PC-9 (cell line): Measurements from ENCODE around the gene PDE3A.

ENCODE experiments used
- CTCF ChIP-seq: fragments of 200-600 bp; sonication (generic); conservative IDR thresholded peaks from 2 replicates; pipeline ENCODE4 v1.6.1; 2017; ENCODE audit warnings: mixed run types, antibody characterized with exemption, mild to moderate bottlenecking, moderate library complexity
- EZH2 ChIP-seq: fragments of 200-600 bp; sonication (generic); IDR thresholded peaks from 2 replicates; pipeline ENCODE4 v1.8.0; 2017; ENCODE audit warnings: antibody characterized with exemption, low read depth

DNA sequence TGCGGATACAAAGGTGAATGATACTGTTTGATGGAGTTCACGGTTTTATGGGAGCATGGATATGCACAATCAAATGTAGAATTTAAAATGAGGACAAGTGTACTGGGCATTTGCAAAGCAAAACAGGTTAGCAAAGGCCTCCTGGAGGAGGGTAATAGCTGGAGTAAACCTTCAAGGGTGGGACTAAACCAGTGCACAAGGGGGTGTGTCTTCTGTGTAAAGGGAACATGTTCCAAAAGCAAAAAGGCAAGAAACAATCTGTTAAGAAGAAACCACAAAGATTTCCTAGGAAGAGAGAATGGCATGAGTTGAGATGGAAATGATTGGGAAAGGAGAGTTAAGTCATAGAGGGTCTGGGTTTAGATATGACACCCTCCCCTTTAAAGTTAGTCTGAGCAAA, 217.6 kb downstream of the PDE3A start:
- TF ChIP-seq CTCF, result no peak
- TF ChIP-seq EZH2, result no peak
